ENCODE data around the gene CFAP54. TPM values are rescaled to one million over a fixed set of nuclear protein-coding genes. Genes with fewer than 3 reads are reported as not detected.

The CFAP54 gene
- polyA plus RNA-seq, 4 donors: 0.10 to 0.31 TPM; not detected in 2

DNA sequence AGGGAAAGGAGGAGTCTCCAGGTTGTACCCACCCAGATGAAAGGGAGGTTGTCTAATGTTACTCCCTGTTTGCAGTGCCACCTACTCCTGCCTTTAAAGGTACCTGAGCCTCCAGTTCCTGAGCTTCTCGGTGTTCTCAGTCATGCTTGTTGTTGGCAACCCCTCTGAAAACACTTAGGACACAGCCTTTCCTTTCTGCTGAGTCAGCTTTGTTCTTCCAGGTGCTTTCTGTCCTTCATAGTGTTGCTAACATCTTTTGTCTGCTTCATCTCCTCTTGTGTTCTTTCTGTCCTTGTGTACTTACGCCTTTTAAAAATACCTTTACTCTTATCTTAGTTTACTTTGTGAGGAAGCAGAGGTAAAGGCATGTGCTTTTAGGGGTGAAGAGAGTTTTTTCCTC lies 320.7 kb downstream of the CFAP54 start:
- no peaks in the 10 kb centered on the region for H3K9me3 ChIP-seq (ENCODE audit: control insufficient read depth in 2 of 2, insufficient read depth in 1 of 2, low read depth in 1 of 2, low read length in 1 of 2)
- no peak overlapping the region for H3K27ac ChIP-seq (ENCODE audit: low read depth in 1 of 3, low read length in 2 of 3)
- peaks cover 0 to 2% (median 0%) of the 10 kb centered on the region in 3 donors for H3K27me3 ChIP-seq (ENCODE audit: control insufficient read depth in 3 of 3, insufficient read depth in 3 of 3, low read length in 3 of 3)
- H3K4me1 ChIP-seq (ENCODE audit: control insufficient read depth in 3 of 3, insufficient read depth in 2 of 3, low read depth in 1 of 3, low read length in 2 of 3): no peaks in the 10 kb centered on the region
- DNase-seq (no peak), FAIRE-seq (no peak)
- 37 to 57% (median 41%) methylated on average over 2 of the region's 2 CpGs for WGBS, 3 donors
- H3K36me3 ChIP-seq (ENCODE audit: control insufficient read depth in 3 of 3, insufficient read depth in 2 of 3, low read depth in 1 of 3, low read length in 3 of 3): no peaks in the 10 kb centered on the region
- H3K4me3 ChIP-seq (ENCODE audit: low read depth in 1 of 3, low read length in 3 of 3): no peak overlapping the region

DNA sequence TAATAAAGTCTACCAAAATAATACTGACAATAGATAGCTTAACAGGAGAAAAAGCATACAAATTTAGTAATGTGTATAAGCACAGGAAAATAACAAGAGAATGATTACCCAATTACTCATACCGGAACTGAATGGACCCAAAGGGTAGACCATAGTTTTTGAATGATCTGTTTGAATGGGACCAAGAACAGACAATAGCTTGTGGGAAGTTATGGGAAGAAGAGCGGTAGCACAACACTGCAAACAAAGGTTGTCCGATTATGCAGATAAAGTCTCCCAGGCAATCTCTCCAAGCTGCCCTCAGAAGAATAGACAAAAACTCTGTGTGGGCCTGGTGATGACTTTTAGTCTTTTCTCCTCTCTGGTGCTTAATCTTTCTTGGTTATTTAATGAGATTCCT lies 321.1 kb downstream of the CFAP54 start:
- Histone ChIP-seq H3K27ac (ENCODE audit: low read depth in 1 of 3, low read length in 2 of 3) (no peak overlapping the region), H3K4me3 (ENCODE audit: low read depth in 1 of 3, low read length in 3 of 3) (no peak overlapping the region), H3K4me1 (ENCODE audit: control insufficient read depth in 3 of 3, insufficient read depth in 2 of 3, low read depth in 1 of 3, low read length in 2 of 3) (no peaks in the 10 kb centered on the region), H3K27me3 (ENCODE audit: control insufficient read depth in 3 of 3, insufficient read depth in 3 of 3, low read length in 3 of 3) (peaks cover 0 to 2% (median 0%) of the 10 kb centered on the region in 3 donors), H3K9me3 (ENCODE audit: control insufficient read depth in 2 of 2, insufficient read depth in 1 of 2, low read depth in 1 of 2, low read length in 1 of 2) (no peaks in the 10 kb centered on the region), H3K36me3 (ENCODE audit: control insufficient read depth in 3 of 3, insufficient read depth in 2 of 3, low read depth in 1 of 3, low read length in 3 of 3) (no peaks in the 10 kb centered on the region)
- no peak for FAIRE-seq
- DNase-seq: no peak
- 54 to 77% (median 65%) methylated on average over 3 of the region's 3 CpGs for WGBS, 3 donors

DNA sequence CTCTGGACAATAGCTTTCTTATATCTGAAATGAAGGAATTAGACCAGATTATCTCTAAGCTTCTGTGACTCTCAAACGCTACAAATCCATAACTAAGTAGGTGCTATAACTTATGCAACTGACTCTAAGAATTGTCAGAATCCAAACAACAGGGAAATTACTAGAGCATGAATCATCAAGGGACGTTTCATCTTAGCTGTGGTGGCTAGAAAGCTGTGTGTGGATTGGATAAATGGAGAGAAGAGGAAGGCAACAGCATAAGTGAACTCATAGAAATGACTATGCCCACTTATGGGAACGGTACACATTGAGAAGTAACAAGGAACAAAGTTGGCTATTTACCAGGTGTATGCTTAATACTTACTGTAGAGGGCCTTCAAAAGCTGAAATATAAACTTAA lies 321.7 kb downstream of the CFAP54 start:
- no peak for FAIRE-seq
- no peak for DNase-seq
- no peak overlapping the region for H3K4me3 ChIP-seq (ENCODE audit: low read depth in 1 of 3, low read length in 3 of 3)

DNA sequence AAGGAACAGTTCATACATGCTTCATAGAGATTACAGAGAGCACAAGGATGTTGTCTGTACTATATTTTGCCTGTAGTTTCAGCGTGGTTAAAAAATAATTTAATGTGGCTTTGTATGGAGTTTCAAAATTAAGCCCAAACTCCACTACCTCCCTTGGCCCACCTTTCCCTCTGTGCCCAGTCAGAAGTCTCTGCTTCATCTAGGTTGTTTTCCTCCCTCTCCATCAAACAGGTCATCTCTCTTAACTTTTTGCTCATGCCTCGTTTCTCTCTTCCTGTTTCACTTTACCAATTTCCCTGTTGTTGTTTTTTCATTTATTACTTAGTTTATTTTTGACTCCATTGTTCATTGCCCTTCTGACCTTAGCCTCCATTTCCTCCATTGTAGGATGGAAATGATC lies 322.8 kb downstream of the CFAP54 start:
- no peak overlapping the region for H3K27ac ChIP-seq (ENCODE audit: low read depth in 1 of 3, low read length in 2 of 3)
- 35 to 50% (median 48%) methylated on average over 2 of the region's 2 CpGs for WGBS, 3 donors
- peaks cover 0 to 2% (median 0%) of the 10 kb centered on the region in 3 donors for H3K27me3 ChIP-seq (ENCODE audit: control insufficient read depth in 3 of 3, insufficient read depth in 3 of 3, low read length in 3 of 3)
- FAIRE-seq (no peak), DNase-seq (no peak)
- no peaks in the 10 kb centered on the region for H3K4me1 ChIP-seq (ENCODE audit: control insufficient read depth in 3 of 3, insufficient read depth in 2 of 3, low read depth in 1 of 3, low read length in 2 of 3)
- H3K4me3 ChIP-seq (ENCODE audit: low read depth in 1 of 3, low read length in 3 of 3): no peak overlapping the region
- H3K9me3 ChIP-seq (ENCODE audit: control insufficient read depth in 2 of 2, insufficient read depth in 1 of 2, low read depth in 1 of 2, low read length in 1 of 2): no peaks in the 10 kb centered on the region
- H3K36me3 ChIP-seq (ENCODE audit: control insufficient read depth in 3 of 3, insufficient read depth in 2 of 3, low read depth in 1 of 3, low read length in 3 of 3): no peaks in the 10 kb centered on the region

More for the DNA sequence above, 321.7 kb downstream of the CFAP54 start:
- Histone ChIP-seq H3K27me3 (ENCODE audit: control insufficient read depth in 3 of 3, insufficient read depth in 3 of 3, low read length in 3 of 3) (peaks cover 0 to 2% (median 0%) of the 10 kb centered on the region in 3 donors), H3K36me3 (ENCODE audit: control insufficient read depth in 3 of 3, insufficient read depth in 2 of 3, low read depth in 1 of 3, low read length in 3 of 3) (no peaks in the 10 kb centered on the region), H3K27ac (ENCODE audit: low read depth in 1 of 3, low read length in 2 of 3) (no peak overlapping the region), H3K9me3 (ENCODE audit: control insufficient read depth in 2 of 2, insufficient read depth in 1 of 2, low read depth in 1 of 2, low read length in 1 of 2) (no peaks in the 10 kb centered on the region), H3K4me1 (ENCODE audit: control insufficient read depth in 3 of 3, insufficient read depth in 2 of 3, low read depth in 1 of 3, low read length in 2 of 3) (no peaks in the 10 kb centered on the region)
- WGBS, 3 donors: 39 to 52% (median 45%) methylated on average over 3 of the region's 3 CpGs

DNA sequence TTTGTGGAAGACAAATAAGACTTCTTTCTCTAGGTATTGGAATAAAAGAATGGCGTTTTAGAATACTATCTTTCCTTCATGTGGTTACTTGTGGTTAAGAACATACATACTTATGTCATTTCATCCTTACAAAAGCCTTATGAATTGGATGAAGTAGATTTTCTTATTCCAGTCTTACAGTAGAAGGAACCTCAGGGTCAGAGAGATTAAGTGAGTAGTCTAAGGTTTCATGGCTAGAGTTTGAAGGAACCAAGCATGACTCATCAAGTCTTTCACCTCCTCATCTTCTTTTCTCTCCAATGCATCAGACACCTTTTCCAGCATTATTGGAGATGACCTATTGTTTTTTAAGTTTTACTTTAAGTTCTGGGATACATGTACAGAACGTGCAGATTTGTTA lies 324.8 kb downstream of the CFAP54 start:
- H3K36me3 ChIP-seq (ENCODE audit: control insufficient read depth in 3 of 3, insufficient read depth in 2 of 3, low read depth in 1 of 3, low read length in 3 of 3): no peaks in the 10 kb centered on the region
- H3K4me1 ChIP-seq (ENCODE audit: control insufficient read depth in 3 of 3, insufficient read depth in 2 of 3, low read depth in 1 of 3, low read length in 2 of 3): no peaks in the 10 kb centered on the region
- H3K27me3 ChIP-seq (ENCODE audit: control insufficient read depth in 3 of 3, insufficient read depth in 3 of 3, low read length in 3 of 3): peaks cover 0 to 2% (median 0%) of the 10 kb centered on the region in 3 donors
- no peak overlapping the region for H3K4me3 ChIP-seq (ENCODE audit: low read depth in 1 of 3, low read length in 3 of 3)
- no peak for DNase-seq
- no peaks in the 10 kb centered on the region for H3K9me3 ChIP-seq (ENCODE audit: control insufficient read depth in 2 of 2, insufficient read depth in 1 of 2, low read depth in 1 of 2, low read length in 1 of 2)
- H3K27ac ChIP-seq (ENCODE audit: low read depth in 1 of 3, low read length in 2 of 3): no peak overlapping the region
- WGBS, 3 donors: 80 to 90% (median 86%) methylated on average over 2 of the region's 2 CpGs
- no peak for FAIRE-seq

DNA sequence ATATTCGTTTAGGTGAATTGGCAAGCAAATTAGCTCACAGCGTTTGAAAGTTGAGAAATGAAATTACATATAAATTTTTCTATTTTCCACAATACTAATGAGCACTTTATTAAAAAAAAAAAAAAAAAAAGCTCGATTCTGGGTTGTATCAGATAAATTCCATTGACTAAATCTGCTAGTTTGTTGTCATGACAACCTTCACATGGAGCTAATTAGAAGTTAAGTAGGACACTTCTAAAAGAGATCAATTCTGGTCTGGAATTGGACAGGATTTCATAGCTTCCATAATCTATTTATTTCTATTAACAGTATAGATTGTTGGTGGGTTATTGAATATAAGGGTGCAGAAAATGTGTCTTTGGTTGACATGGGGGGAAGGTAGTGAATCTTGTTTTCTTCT lies 332.2 kb downstream of the CFAP54 start:
- H3K36me3 ChIP-seq (ENCODE audit: control insufficient read depth in 3 of 3, insufficient read depth in 2 of 3, low read depth in 1 of 3, low read length in 3 of 3): no peaks in the 10 kb centered on the region
- no peak overlapping the region for H3K27ac ChIP-seq (ENCODE audit: low read depth in 1 of 3, low read length in 2 of 3)
- DNase-seq (no peak), FAIRE-seq (no peak)
- H3K9me3 ChIP-seq (ENCODE audit: control insufficient read depth in 2 of 2, insufficient read depth in 1 of 2, low read depth in 1 of 2, low read length in 1 of 2): peaks cover 0 to 3% of the 10 kb centered on the region in 2 donors
- H3K4me3 ChIP-seq (ENCODE audit: low read depth in 1 of 3, low read length in 3 of 3): no peak overlapping the region
- no peaks in the 10 kb centered on the region for H3K4me1 ChIP-seq (ENCODE audit: control insufficient read depth in 3 of 3, insufficient read depth in 2 of 3, low read depth in 1 of 3, low read length in 2 of 3)
- no peaks in the 10 kb centered on the region for H3K27me3 ChIP-seq (ENCODE audit: control insufficient read depth in 3 of 3, insufficient read depth in 3 of 3, low read length in 3 of 3)
- 55 to 74% (median 64%) methylated on average over 3 of the region's 3 CpGs for WGBS, 3 donors

DNA sequence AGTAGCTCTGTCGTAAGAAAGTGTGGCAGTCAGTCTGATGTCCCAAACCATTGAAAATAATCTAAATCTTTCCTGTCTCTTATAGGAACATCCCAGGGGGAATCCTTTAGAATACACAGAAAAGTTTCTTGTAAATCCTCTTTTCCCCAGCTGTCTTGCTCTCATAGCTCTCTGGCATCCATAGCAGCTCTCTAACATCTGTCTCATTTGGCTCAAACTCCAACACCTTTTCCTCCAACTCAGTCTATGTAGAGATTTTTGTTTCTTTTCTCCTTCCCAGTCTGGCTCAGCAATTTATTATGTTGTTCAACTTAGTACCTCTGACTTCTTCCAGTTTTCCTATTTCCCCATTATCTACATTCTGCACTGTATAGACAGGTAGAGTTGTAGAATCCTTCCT lies 333.3 kb downstream of the CFAP54 start:
- Histone ChIP-seq H3K9me3 (ENCODE audit: control insufficient read depth in 2 of 2, insufficient read depth in 1 of 2, low read depth in 1 of 2, low read length in 1 of 2) (peaks cover 0 to 3% of the 10 kb centered on the region in 2 donors), H3K36me3 (ENCODE audit: control insufficient read depth in 3 of 3, insufficient read depth in 2 of 3, low read depth in 1 of 3, low read length in 3 of 3) (no peaks in the 10 kb centered on the region), H3K4me3 (ENCODE audit: low read depth in 1 of 3, low read length in 3 of 3) (no peak overlapping the region), H3K27me3 (ENCODE audit: control insufficient read depth in 3 of 3, insufficient read depth in 3 of 3, low read length in 3 of 3) (no peaks in the 10 kb centered on the region), H3K27ac (ENCODE audit: low read depth in 1 of 3, low read length in 2 of 3) (no peak overlapping the region), H3K4me1 (ENCODE audit: control insufficient read depth in 3 of 3, insufficient read depth in 2 of 3, low read depth in 1 of 3, low read length in 2 of 3) (no peaks in the 10 kb centered on the region)
- DNase-seq (no peak), FAIRE-seq (no peak)
- WGBS, 3 donors: 70 to 92% (median 75%) methylated on average over 1 of the region's 1 CpG

DNA sequence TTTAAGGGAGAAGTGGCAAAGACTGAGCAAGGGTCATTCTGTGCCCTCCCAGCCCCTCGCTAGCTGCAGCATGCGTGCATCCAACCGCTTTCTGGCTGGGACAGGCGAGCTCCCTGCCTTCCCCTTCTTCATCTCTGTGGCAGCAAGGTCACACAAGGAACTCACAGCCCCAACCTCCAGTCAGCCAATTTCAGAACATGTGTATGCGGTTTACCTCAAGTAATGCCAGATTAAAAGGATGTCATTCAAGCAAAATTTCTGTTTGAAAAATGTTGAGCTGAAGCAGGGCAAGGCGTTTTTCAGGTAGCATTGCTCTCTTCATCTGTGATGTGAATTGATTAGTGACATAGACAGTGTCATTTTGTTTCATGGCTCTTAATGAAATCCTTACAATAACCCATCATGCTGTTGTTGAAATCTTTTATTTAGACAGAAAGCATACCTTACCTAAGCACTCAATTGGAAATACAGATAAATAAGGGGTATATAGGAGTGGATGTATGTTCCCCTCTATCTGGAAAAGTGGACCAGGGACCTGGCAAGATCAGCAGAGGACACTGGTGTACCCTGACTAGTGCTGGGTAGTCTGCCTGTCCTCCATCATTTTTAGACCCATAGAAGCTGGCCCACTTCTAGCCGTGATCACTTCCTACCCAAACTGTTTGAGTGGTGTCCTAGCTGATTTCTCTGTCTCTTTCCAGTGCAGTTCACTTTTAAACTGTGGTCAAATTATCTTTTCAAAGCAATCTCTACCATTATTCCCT lies 334.9 kb downstream of the CFAP54 start:
- FAIRE-seq (no peak), DNase-seq (no peak)
- Histone ChIP-seq H3K4me3 (ENCODE audit: low read depth in 1 of 3, low read length in 3 of 3) (no peak overlapping the region), H3K27ac (ENCODE audit: low read depth in 1 of 3, low read length in 2 of 3) (no peak overlapping the region), H3K9me3 (ENCODE audit: control insufficient read depth in 2 of 2, insufficient read depth in 1 of 2, low read depth in 1 of 2, low read length in 1 of 2) (peaks cover 0 to 3% of the 10 kb centered on the region in 2 donors), H3K4me1 (ENCODE audit: control insufficient read depth in 3 of 3, insufficient read depth in 2 of 3, low read depth in 1 of 3, low read length in 2 of 3) (no peaks in the 10 kb centered on the region), H3K27me3 (ENCODE audit: control insufficient read depth in 3 of 3, insufficient read depth in 3 of 3, low read length in 3 of 3) (no peaks in the 10 kb centered on the region), H3K36me3 (ENCODE audit: control insufficient read depth in 3 of 3, insufficient read depth in 2 of 3, low read depth in 1 of 3, low read length in 3 of 3) (no peaks in the 10 kb centered on the region)
- whole genome bisulfite sequencing, 3 donors: 81 to 88% (median 82%) methylated on average over 7 of the region's 7 CpGs

DNA sequence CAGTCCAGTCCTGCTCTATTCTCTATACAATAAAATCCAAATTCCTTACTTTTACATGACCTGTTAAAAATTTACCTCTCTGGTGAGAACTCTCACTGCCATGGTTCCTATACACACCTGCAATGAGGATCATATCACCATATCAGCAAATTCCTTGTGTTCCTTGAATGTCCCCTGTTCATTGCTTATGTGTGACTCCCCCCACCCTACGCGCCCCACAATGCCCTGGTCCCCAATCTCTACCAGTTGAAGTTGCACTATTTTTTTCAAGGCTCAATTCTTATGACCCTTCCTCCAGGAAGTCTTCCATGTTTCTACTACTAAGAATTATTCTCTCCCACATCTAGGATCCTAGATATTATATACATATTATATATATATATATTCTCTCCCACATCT lies 335.5 kb downstream of the CFAP54 start:
- no peaks in the 10 kb centered on the region for H3K27me3 ChIP-seq (ENCODE audit: control insufficient read depth in 3 of 3, insufficient read depth in 3 of 3, low read length in 3 of 3)
- no peaks in the 10 kb centered on the region for H3K36me3 ChIP-seq (ENCODE audit: control insufficient read depth in 3 of 3, insufficient read depth in 2 of 3, low read depth in 1 of 3, low read length in 3 of 3)
- no peak overlapping the region for H3K27ac ChIP-seq (ENCODE audit: low read depth in 1 of 3, low read length in 2 of 3)
- no peaks in the 10 kb centered on the region for H3K4me1 ChIP-seq (ENCODE audit: control insufficient read depth in 3 of 3, insufficient read depth in 2 of 3, low read depth in 1 of 3, low read length in 2 of 3)
- no peak overlapping the region for H3K4me3 ChIP-seq (ENCODE audit: low read depth in 1 of 3, low read length in 3 of 3)
- DNase-seq (no peak), FAIRE-seq (no peak)
- 98 to 100% (median 100%) methylated on average over 2 of the region's 2 CpGs for WGBS, 3 donors
- peaks cover 0 to under 1% of the 10 kb centered on the region in 2 donors for H3K9me3 ChIP-seq (ENCODE audit: control insufficient read depth in 2 of 2, insufficient read depth in 1 of 2, low read depth in 1 of 2, low read length in 1 of 2)

Data from small intestine (tissue), 7 donors.